ENCODE results near the gene ELAPOR1. TPM values are rescaled to one million over a fixed set of nuclear protein-coding genes. Genes with fewer than 3 reads are reported as not detected.
A peak's percentile ranks its signal among the peaks of the same experiment; 100 is the strongest.

Gene ELAPOR1
- total and polyA plus RNA-seq, 9 of the 15 experiments (the other 6 are each of a cell fraction or from before 2014, with no cell fraction given): 0.07 to 1.2 (median 0.18) TPM

DNA sequence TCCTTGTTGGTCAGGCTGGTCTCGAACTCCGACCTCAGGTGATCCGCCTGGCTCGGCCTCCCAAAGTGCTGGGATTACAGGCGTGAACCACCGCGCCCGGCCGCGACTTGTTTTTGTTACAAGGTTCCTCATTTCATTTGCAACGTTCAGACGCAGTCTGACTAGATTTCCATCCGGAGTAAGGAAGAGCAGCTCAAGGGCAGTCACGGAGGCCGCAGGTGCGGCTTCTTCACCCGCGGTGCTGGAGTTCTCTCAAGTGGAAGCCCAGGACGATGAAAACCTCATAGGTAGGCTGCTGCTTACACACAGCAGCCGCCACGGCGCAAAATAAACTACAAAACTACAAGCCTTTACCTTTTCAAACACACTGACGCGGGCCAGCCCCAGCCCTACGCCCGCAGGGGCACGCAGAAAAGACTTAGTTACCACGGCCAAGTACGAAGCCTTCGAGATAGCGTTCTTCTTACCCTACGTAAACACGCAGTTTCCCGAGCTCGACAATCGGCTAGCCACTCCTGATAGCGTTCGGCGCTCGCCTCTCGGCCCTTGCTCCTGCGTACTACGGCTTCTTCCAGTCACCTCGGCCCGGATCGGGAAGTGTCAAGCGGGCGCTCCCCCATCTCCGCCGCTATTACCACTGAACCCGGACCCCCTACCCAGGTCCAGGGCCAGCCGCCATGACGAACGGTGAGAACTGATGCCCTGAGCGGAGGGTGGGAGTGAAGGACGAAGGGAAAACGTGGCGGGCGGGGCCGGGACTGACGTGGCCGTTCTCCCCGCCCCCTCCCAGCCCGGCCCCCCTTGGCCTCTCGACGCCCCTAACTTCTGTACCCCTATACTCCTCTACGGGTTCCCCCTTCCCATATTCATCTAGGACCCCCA lies 23.5 kb upstream of the ELAPOR1 start, which contains the start of gene TMEM167B (continued):
- TF ChIP-seq, protein P1, sequence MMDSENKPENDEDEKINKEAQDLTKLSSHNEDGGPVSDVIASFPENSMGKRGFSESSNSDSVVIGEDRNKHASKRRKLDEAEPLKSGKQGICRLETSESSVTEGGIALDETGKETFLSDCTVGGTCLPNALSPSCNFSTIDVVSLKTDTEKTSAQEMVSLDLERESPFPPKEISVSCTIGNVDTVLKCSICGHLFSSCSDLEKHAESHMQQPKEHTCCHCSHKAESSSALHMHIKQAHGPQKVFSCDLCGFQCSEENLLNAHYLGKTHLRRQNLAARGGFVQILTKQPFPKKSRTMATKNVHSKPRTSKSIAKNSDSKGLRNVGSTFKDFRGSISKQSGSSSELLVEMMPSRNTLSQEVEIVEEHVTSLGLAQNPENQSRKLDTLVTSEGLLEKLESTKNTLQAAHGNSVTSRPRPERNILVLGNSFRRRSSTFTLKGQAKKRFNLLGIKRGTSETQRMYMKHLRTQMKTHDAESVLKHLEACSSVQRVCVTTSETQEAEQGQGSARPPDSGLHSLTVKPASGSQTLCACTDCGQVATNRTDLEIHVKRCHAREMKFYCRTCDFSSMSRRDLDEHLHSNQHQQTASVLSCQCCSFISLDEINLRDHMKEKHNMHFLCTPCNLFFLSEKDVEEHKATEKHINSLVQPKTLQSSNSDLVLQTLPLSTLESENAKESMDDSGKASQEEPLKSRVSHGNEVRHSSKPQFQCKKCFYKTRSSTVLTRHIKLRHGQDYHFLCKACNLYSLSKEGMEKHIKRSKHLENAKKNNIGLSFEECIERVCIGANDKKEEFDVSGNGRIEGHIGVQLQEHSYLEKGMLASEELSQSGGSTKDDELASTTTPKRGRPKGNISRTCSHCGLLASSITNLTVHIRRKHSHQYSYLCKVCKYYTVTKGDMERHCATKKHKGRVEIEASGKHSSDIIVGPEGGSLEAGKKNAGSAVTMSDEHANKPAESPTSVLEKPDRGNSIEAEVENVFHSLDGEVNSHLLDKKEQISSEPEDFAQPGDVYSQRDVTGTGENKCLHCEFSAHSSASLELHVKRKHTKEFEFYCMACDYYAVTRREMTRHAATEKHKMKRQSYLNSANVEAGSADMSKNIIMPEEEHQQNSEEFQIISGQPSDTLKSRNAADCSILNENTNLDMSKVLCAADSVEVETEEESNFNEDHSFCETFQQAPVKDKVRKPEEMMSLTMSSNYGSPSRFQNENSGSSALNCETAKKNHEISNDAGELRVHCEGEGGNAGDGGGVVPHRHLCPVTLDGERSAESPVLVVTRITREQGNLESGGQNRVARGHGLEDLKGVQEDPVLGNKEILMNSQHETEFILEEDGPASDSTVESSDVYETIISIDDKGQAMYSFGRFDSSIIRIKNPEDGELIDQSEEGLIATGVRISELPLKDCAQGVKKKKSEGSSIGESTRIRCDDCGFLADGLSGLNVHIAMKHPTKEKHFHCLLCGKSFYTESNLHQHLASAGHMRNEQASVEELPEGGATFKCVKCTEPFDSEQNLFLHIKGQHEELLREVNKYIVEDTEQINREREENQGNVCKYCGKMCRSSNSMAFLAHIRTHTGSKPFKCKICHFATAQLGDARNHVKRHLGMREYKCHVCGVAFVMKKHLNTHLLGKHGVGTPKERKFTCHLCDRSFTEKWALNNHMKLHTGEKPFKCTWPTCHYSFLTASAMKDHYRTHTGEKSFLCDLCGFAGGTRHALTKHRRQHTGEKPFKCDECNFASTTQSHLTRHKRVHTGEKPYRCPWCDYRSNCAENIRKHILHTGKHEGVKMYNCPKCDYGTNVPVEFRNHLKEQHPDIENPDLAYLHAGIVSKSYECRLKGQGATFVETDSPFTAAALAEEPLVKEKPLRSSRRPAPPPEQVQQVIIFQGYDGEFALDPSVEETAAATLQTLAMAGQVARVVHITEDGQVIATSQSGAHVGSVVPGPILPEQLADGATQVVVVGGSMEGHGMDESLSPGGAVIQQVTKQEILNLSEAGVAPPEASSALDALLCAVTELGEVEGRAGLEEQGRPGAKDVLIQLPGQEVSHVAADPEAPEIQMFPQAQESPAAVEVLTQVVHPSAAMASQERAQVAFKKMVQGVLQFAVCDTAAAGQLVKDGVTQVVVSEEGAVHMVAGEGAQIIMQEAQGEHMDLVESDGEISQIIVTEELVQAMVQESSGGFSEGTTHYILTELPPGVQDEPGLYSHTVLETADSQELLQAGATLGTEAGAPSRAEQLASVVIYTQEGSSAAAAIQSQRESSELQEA (IDR thresholded peaks at IDR 0.05; ENCODE audit: low read depth): no peak
- TF ChIP-seq HLTF (IDR thresholded peaks at IDR 0.05) (peak; percentile 80; the same call in 1 of the 2 replicates), ZNF121 (CRISPR knock-in tag; conservative IDR thresholded peaks at IDR 0.05) (no peak), GATAD2A (IDR thresholded peaks at IDR 0.05) (peak; percentile 100), CEBPG (CRISPR knock-in tag; IDR thresholded peaks at IDR 0.05) (no peak), CEBPG (tag; conservative IDR thresholded peaks at IDR 0.05 in 1 of 2, IDR thresholded peaks at IDR 0.05 in 1 of 2) (no peak), ZFP30 (CRISPR knock-in tag; IDR thresholded peaks at IDR 0.05; ENCODE audit: borderline replicate concordance) (no peak), ZNF384 (IDR thresholded peaks at IDR 0.05; ENCODE audit: low read depth, low read length) (peak; percentile 62; the same call in 1 of the 2 replicates)
- TF ChIP-seq, protein P2, sequence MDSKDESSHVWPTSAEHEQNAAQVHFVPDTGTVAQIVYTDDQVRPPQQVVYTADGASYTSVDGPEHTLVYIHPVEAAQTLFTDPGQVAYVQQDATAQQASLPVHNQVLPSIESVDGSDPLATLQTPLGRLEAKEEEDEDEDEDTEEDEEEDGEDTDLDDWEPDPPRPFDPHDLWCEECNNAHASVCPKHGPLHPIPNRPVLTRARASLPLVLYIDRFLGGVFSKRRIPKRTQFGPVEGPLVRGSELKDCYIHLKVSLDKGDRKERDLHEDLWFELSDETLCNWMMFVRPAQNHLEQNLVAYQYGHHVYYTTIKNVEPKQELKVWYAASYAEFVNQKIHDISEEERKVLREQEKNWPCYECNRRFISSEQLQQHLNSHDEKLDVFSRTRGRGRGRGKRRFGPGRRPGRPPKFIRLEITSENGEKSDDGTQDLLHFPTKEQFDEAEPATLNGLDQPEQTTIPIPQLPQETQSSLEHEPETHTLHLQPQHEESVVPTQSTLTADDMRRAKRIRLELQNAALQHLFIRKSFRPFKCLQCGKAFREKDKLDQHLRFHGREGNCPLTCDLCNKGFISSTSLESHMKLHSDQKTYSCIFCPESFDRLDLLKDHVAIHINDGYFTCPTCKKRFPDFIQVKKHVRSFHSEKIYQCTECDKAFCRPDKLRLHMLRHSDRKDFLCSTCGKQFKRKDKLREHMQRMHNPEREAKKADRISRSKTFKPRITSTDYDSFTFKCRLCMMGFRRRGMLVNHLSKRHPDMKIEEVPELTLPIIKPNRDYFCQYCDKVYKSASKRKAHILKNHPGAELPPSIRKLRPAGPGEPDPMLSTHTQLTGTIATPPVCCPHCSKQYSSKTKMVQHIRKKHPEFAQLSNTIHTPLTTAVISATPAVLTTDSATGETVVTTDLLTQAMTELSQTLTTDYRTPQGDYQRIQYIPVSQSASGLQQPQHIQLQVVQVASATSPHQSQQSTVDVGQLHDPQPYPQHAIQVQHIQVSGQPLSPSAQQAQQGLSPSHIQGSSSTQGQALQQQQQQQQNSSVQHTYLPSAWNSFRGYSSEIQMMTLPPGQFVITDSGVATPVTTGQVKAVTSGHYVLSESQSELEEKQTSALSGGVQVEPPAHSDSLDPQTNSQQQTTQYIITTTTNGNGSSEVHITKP (IDR thresholded peaks at IDR 0.05; ENCODE audit: partially characterized antibody): peak; percentile 7
- TF ChIP-seq, protein P3, sequence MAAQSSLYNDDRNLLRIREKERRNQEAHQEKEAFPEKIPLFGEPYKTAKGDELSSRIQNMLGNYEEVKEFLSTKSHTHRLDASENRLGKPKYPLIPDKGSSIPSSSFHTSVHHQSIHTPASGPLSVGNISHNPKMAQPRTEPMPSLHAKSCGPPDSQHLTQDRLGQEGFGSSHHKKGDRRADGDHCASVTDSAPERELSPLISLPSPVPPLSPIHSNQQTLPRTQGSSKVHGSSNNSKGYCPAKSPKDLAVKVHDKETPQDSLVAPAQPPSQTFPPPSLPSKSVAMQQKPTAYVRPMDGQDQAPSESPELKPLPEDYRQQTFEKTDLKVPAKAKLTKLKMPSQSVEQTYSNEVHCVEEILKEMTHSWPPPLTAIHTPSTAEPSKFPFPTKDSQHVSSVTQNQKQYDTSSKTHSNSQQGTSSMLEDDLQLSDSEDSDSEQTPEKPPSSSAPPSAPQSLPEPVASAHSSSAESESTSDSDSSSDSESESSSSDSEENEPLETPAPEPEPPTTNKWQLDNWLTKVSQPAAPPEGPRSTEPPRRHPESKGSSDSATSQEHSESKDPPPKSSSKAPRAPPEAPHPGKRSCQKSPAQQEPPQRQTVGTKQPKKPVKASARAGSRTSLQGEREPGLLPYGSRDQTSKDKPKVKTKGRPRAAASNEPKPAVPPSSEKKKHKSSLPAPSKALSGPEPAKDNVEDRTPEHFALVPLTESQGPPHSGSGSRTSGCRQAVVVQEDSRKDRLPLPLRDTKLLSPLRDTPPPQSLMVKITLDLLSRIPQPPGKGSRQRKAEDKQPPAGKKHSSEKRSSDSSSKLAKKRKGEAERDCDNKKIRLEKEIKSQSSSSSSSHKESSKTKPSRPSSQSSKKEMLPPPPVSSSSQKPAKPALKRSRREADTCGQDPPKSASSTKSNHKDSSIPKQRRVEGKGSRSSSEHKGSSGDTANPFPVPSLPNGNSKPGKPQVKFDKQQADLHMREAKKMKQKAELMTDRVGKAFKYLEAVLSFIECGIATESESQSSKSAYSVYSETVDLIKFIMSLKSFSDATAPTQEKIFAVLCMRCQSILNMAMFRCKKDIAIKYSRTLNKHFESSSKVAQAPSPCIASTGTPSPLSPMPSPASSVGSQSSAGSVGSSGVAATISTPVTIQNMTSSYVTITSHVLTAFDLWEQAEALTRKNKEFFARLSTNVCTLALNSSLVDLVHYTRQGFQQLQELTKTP (IDR thresholded peaks at IDR 0.05; ENCODE audit: low read depth in 1 of 2, partially characterized antibody in 2 of 2): peak in 1 of 2 experiments; percentile 81

Data from K562 (cell line).